HG02938 (cell line): Measurements from ENCODE around the gene DIS3L2.
"Not testable (repeated sequence)": the region's sequence is repeated elsewhere in the genome, so short reads cannot be mapped to it uniquely, and the experiment has no call there.

Experiments used
- ATAC-seq: cut with Tn5 transposase; IDR thresholded peaks from one replicate; pipeline ENCODE4 v1.9.1; 2021; ENCODE audit warnings: mild to moderate bottlenecking, moderate library complexity; ENCODE audit not compliant: unreplicated experiment

Gene DIS3L2

DNA sequence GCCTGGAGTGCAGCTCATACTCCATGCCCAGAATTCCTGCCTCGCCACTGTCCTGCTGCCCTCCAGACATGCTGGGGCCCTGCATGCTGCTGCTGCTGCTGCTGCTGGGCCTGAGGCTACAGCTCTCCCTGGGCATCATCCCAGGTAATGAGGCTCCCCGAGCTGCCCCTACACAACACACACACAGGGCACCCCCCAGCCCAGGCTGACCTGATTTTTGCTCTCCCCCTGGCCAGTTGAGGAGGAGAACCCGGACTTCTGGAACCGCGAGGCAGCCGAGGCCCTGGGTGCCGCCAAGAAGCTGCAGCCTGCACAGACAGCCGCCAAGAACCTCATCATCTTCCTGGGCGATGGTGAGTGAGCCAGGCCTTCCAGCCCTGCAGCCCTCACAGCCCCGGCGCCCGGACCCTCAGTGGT is 417.2 kb downstream of the DIS3L2 start, which contains the start of gene ALPP:
Gene ALPP (plus strand): TSS at position 17 of the 417 bp plus-strand sequence. CDS start 52 bp downstream, at position 69.
- ATAC-seq, result not testable (repeated sequence)

DNA sequence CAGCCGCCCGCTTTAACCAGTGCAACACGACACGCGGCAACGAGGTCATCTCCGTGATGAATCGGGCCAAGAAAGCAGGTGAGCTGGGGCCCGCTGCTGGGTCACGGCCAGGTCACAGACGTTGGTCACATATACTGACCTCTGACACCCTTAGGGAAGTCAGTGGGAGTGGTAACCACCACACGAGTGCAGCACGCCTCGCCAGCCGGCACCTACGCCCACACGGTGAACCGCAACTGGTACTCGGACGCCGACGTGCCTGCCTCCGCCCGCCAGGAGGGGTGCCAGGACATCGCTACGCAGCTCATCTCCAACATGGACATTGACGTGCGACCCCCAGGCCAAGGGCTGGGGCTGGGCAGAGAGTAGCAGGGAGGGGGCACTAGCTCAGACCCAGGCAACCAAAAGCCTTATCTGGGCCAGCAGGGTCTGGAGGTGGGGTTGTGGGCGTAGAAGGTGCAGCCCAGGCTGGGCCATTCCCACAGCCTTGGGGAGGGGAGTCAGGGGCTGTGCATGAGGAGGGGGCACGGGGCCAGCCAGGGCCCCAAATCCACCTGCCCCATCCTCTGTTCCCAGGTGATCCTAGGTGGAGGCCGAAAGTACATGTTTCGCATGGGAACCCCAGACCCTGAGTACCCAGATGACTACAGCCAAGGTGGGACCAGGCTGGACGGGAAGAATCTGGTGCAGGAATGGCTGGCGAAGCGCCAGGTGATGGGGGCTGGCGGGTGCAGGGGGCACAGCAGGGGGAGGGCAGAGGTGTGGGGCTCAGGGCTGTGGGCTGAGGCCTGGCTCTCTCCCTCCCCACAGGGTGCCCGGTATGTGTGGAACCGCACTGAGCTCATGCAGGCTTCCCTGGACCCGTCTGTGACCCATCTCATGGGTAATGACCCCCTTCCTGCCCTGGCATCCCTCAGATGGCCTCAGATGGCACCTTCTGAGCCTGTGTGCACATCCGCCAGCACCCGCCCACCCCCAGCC is 418.4 kb downstream of the DIS3L2 start:
- not testable (repeated sequence) for ATAC-seq

DNA sequence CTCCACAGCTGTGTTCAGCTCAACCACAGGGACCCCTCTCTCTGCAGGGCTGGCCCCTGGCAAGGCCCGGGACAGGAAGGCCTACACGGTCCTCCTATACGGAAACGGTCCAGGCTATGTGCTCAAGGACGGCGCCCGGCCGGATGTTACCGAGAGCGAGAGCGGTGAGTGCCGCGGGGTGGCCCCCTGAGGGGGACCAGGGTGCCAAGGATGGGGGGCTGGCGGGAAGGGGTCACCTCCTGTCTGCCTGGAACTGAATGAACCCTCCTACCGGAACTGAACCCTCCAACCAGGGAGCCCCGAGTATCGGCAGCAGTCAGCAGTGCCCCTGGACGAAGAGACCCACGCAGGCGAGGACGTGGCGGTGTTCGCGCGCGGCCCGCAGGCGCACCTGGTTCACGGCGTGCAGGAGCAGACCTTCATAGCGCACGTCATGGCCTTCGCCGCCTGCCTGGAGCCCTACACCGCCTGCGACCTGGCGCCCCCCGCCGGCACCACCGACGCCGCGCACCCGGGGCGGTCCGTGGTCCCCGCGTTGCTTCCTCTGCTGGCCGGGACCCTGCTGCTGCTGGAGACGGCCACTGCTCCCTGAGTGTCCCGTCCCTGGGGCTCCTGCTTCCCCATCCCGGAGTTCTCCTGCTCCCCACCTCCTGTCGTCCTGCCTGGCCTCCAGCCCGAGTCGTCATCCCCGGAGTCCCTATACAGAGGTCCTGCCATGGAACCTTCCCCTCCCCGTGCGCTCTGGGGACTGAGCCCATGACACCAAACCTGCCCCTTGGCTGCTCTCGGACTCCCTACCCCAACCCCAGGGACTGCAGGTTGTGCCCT is 419.9 kb downstream of the DIS3L2 start:
- not testable (repeated sequence) for ATAC-seq

DNA sequence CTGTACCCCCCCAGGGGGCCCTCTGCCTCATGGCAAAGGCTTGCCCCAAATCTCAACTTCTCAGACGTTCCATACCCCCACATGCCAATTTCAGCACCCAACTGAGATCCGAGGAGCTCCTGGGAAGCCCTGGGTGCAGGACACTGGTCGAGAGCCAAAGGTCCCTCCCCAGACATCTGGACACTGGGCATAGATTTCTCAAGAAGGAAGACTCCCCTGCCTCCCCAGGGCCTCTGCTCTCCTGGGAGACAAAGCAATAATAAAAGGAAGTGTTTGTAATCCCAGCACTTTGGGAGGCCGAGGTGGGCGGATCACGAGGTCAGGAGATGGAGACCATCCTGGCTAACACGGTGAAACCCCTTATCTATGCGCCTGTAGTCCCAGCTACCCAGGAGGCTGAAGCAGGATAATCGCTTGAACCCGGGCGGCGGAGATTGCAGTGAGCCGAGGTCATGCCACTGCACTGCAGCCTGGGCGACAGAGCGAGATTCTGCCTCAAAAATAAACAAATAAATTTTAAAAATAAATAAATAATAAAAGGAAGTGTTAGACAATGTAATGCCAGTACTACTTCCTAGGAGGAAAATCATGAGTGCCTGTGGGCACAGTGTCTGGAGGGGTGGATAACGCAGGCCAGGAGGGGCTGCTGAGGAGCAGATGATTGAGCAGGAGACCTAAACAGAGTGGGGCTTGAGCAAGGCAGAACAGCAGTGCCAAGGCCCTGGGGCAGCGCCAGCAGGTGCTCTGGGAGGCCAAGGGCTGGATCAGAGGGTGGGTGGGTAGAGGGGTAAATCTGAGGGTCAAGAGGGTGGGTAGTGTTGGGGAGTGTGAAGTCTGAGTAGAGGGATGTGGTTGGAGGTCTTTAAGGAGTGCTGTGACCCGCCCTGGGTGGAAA is 421.1 kb downstream of the DIS3L2 start:
- no peak for ATAC-seq

DNA sequence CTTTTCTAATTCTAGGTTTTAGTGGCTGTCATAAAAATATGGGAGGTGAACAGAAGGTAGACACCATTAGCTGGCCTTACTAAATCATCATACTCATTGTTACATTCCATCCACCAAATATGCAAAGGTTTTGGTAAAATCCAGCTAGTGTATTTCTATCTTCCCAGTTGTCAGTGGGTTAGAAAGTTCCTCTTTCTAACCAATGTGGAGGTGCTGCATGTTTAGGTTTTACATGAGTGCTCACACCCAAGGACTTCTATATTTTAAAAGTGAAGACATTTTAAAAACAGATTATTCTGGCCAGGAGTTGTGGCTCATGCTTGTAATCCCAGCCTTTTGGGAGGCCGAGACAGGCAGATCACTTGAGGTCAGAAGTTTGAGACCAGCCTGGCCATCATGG is 423.0 kb downstream of the DIS3L2 start:
- no peak for ATAC-seq

DNA sequence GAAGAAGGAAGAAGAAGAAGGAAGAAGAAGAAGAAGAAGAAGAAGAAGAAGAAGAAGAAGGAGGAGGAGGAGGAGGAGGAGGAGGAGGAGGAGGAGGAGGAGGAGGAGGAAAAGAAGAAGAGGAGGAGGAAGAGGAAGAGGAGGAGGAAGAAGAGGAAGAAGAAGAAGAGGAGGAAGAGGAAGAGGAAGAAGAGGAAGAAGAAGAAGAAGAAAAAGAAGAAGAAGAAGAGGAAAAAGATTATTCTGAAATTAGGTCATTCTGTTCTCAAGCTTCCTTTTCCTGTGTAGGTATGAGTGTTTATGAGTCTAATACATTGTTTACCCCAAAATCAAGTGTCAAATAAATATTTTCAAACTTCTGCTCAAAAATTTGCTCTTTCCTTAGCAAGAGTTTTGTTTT is 423.5 kb downstream of the DIS3L2 start:
- not testable (repeated sequence) for ATAC-seq

DNA sequence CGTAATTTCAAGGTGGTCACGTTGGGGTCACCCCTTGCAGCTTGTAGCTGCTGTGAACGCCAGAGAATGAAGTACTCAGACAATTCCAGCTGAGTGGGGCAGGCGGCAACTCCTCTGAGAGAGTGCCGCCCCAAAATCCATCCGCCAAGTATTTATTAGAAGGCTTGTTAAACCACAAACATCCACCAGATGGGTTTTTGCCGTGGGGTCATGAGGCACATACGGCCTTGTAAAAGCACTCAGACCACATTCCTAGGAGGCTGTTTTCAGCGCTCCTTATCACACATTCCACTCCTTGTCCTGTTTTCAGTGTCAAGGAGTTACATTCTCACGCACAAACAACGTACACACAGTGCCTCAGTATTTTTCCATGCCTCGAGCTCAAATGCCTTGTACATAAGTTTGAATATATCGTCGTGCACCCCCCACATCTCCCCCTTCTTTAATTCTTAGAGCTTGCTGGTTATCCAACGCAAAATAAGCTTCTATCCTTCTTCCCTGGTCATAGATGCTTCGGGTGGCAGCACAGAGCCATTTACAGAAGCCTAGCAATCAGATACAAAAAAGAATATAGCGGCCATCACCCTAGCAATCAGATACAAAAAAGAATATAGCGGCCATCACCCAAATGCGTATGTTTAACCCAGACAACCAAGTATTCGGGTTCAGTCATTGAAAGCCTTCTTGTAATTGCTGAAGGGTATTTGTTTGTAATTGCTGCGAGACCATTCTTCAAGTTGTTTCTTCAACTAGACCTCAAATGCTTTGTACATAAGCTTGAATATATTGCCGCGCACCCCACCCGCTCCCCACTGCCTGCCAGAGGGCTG is 424.4 kb downstream of the DIS3L2 start:
- no peak for ATAC-seq

DNA sequence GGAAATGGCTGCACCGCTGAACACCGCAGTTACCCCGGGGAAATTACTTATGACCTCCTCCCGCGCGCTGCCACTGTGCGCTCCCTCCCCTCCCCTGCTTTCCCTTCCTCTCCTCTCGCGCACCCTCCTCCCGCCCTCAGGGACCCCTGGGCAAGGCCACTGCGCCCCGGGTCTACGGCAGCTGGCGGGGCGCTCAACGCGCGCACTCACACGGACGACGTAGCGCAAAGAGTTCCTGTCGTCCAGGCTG is 424.9 kb downstream of the DIS3L2 start:
- ATAC-seq, result no peak
